ENCODE measurements around the gene TNS3.

DNA sequence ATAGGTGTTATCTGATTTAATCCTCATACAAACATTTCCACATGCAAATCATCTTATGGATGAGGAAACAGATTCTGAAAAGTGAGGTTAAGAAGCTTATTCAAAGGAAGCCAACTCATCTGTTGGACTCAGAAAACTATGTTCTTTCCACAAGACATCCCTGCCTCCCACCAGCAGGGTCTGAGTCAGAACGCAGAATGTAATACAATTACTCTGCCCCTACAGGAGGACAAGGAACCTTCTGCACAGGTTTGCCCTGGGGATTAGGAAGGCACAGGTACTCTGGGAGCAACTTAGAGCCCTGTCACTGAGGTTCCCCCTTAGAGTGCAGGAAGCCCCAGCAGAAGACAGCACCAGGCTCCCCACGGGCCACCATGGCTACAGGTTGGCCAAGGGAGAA, 255.7 kb downstream of the TNS3 start:
- TF ChIP-seq, protein P1, sequence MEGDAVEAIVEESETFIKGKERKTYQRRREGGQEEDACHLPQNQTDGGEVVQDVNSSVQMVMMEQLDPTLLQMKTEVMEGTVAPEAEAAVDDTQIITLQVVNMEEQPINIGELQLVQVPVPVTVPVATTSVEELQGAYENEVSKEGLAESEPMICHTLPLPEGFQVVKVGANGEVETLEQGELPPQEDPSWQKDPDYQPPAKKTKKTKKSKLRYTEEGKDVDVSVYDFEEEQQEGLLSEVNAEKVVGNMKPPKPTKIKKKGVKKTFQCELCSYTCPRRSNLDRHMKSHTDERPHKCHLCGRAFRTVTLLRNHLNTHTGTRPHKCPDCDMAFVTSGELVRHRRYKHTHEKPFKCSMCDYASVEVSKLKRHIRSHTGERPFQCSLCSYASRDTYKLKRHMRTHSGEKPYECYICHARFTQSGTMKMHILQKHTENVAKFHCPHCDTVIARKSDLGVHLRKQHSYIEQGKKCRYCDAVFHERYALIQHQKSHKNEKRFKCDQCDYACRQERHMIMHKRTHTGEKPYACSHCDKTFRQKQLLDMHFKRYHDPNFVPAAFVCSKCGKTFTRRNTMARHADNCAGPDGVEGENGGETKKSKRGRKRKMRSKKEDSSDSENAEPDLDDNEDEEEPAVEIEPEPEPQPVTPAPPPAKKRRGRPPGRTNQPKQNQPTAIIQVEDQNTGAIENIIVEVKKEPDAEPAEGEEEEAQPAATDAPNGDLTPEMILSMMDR (IDR thresholded peaks at IDR 0.05): peak in 2 of 6 experiments; percentile 15 to 50
- no peak for TF ChIP-seq POLR2A (IDR thresholded peaks at IDR 0.05)
